Hematopoietic multipotent progenitor cell treated with erythropoietin and hydrocortisone succinate and interleukin-3 and kit ligand, for 8 days (in vitro differentiated cells): ENCODE measurements around the gene CDS2.
"Not testable (repeated sequence)": the region's sequence is repeated elsewhere in the genome, so short reads cannot be mapped to it uniquely, and the experiment has no call there.

ENCODE experiments used
- DNase-seq: peaks from one replicate; pipeline ENCODE4 v3.0.0-alpha.2; 2015

CDS2 gene

DNA sequence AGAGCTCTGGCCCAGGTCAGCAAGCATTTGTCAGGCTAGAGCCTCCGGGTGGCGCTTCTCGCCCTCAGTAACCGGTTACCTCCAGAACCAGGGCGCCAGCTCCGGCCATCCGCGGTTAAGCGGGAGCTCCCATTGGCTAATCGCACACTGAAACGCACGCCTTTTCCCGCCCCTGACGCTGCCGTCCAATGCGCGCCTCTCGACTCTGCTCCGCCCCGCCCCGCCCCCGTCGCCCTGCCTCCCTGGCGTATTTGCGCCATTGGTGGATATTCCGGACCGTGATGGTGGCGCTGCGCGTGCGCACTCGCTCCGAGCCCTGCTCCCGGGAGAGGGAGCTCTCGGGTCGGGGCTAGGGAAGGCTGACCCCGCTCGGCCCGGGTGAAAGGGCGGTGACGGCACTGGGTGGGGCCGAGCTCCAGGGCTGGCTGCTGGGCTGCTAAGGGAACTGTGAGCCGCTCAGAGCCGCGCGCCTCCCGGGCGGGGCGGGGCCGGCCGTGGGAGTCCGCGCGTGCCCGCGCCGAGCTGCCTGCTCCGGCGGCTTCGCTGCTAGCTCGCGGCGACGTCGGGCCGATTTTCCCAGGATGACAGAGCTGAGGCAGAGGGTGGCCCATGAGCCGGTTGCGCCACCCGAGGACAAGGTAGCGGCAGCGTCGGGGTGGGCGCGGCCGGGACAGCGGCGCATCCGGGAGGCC is at the start of gene CDS2:
Gene CDS2, plus strand, starts transcription at position 497 of the 692 bp plus-strand sequence. Its CDS starts 85 bp downstream, at position 582.
- DNase-seq = peak; percentile 98

DNA sequence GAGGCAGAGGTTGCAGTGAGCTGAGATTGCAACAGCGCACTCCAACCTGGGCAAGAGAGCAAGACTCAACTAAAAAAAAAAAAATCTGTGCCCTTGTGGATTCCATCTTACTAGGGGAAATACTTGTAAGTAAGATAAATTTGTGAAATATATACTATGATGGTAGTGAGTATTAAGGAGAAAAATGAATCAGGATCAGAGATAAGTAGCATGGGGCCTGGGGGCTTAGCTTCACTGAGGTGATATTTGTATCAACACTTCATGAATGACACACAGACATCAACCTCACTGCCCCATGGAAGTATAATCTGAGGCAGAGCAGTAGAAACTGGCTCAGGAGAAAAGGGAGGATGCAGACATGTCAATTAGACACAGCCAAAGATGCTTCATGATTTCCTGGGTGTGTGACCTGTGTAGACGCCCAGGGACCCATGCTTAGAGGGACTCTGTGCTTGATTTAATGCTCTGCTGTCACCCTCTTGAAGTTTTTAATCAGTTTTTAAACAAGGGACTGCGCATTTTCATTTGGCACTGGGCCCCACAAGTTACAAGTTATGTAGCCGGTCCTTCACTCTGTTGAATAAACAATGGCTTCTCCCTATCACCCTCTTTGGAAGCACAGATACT is 48.9 kb upstream of the CDS2 start:
- no peak for DNase-seq

DNA sequence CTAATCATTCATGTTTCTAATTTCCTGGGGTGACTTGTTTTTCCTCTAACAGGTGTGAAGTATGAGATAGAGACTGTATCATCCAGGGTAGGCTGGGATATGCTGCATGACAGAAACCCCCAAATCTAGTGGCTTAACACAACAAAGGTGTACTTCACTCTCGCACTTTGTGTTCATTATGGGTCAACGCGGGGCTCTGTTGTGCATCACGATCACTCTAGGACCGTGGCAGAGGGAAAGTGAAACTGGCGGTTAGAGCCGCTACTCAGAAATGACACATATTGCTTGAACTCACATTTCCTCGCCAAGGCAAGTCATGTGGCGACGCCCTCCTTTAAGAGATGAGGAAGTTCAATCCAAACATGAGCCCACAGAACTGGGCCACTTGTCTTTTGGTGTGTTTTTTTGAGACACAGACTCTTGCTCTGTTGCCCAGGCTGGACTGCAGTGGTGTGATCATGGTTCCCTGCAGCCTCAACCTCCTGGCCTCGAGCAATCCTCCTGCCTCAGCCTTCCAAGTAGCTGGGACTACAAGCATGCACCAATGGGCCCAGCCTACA is 48.3 kb upstream of the CDS2 start:
- peak; percentile 89 for DNase-seq

DNA sequence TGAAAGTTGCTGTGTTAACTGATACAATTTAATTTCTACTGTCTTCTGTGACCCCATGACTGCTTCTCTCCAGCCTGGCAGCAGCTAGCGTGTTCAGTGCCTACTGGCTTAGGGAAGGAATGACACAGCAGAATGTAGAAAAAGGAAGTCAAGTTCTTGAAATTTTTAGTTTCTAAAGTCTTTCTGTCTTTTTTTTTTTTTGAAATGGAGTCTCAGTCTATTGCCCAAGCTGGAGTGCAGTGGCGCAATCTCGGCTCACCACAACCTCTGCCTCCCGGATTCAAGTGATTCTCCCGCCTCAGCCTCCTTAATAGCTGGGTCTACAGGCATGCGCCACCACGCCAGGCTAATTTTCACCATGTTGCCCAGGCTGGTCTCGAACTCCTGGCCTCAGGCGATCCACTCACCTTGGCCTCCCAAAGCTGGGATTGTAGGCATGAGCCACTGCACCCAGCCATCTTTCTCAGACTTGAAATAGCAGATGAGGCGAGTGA is 46.4 kb upstream of the CDS2 start:
- DNase-seq = peak; percentile 64

DNA sequence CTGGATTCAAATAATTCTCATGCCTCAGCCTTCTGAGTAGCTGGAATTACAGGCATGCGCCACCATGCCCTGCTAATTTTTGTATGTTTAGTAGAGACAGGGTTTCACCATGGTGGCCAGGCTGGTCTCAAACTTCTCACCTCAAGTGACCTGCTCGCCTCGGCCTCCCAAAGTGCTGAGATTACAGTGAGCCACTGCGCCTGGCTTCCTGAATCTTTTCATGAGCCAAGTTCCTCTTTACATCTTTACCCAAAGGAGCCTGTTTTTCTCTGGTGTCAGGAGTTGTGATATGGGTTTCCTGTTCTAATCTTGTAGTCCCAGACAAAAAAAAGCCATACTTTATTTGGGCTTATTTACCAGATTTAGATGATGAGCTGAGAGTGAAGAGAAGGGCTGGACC is 41.4 kb upstream of the CDS2 start:
- DNase-seq = no peak

DNA sequence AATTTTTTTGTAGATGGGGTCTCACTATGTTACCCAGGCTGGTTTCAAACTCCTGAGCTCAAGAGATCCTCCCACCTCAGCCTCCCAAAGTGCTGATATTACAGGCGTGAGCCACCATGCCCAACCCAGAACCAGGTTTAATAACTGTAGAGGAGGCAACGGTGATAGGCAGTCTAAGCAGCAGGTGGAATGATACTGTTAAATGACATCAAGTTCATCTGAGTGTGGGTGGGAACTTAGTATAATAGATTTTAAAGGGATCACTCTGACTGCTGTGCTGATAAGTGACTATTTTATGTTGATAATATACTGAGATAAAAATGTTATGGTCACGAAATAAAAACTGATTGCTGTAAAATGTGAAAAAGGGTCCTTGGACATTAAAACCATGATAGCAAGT is 38.1 kb upstream of the CDS2 start:
- no peak for DNase-seq

DNA sequence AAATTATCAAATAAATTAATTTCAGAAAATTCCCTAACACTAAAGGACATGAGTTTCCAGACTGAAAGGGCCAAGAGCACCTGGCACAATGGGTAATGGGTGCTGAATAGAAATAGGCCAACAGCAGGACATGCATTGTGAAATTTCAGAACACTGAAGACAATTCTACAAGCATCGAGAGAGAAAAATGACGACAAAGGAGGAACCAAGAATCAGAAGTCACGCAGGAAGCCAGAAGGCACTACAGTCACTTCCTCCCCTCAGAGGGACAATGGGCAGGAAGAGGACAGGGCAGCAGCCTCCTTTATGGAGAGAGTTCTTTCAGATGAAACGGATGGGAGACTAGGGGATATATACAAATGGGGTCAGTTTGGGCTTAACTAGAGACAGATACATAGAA is 36.6 kb upstream of the CDS2 start:
- DNase-seq = peak; percentile 17

DNA sequence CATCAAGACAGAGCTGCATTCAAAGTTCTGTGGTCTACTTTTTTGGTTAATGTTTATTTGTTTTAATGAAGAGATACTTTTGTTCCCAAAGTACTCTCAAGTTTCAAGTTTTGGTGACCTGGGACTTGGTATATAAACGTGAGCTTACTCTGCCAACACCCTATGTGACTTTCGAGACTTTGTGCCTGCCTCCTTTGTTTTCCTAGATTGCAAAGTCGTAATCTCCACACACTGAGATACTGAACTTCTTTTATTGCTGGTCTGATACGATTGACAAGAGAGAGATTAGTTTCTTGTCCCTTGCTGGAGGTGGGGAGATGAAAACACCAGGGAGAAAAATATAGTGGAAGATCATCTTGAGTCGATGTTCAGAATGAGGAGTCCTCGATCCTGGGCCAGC is 34.9 kb upstream of the CDS2 start:
- no peak for DNase-seq

DNA sequence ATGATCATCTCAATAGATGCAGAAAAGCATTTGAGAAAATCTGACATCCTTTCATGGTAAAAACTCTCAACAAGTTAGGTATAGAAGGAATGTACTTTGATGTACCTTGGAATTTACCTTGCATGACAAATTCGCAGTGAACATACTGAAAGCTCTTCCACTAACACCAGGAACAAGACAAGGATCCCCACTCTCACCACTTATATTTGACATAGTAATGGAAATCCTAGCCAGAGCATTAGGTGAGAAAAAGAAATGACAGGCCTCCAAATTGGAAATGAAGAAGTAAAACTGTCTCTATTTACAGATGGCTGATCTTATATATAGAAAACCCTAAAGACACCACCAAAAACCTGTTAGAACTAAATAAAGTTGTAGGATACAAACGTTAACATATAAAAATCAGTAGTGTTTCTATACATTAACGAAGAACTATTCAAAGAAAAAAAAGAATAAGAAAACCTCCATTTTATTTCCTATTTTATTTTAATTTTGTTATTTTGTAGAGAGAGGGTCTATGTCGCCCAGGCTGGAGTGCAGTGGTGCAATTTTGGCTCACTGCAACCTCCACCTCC is 34.0 kb upstream of the CDS2 start:
- DNase-seq = no peak

DNA sequence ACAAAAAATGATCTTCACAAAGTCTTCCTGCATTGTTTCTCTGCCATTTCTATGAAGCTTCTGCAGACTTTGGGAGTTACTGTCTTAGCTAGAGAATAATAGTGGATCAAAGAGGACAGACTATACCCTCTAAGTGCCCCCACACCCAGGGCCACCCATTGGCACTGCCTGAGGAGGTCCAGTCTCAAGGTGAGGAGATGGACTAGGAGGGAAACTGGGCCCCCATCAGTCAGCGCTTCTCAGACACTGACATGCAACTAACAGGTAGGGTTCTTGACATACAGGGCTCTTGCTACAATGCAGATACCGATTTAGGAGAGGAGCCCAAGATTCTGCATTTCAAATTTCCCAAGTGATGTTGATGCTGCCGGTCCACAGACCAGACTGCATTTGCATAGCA is 31.4 kb upstream of the CDS2 start:
- DNase-seq = no peak

DNA sequence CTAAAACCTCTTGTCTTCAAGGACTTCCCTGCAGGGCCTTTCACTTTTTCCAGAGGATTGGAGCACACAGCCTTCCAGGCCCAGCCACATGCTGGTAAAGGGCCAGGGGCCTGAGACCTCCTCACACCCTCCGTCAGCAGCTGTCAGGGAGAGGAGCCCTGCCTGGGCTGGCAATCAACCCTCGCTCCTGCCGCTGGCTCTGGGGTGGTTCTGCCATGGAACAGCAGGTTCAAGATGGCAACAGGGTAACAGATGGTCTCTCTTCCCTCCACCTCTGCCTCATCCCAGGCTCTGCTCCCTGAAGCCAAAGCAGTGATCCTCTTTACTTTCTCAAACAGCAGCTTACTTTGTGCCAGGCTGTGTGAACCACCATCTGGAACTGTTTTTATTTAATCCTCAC is 30.9 kb upstream of the CDS2 start:
- DNase-seq = no peak

DNA sequence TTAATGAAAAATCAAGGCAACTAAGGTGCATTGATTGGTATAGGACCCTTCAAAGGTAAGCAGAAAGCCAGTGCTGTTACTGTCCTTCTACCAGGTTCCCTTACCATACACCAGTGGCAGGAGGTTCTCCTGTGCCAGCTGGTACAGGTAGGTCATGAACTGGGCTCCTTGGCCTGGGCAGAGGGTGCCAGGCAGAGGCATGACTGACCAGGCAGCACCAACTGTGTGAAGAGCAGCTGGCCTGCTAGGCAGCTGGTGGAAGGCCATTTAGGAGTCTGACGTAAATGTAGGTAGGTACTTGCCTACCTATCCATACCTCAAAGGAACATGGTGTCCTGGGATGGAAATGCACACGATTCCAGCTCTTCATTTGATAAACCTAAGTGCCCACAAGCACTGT is 30.3 kb upstream of the CDS2 start:
- DNase-seq = no peak

DNA sequence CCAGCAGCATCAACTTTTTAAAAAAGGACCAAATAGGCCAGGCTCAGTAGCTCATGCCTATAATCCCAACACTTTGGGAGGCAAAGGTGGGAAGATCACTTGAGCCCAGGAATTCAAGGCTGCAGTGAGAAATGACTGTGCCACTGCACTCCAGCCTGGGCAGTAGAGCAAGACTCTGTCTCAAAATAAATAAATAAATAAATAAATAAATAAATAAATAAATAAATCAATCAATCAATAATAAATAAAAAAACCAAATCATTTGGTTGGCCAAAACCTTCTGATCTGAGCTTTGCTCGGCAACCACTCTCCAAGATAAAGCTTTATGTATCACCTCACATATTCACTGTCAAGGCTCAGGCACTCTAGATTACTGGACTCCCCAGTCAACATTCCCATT is 27.8 kb upstream of the CDS2 start:
- DNase-seq = not testable (repeated sequence)

DNA sequence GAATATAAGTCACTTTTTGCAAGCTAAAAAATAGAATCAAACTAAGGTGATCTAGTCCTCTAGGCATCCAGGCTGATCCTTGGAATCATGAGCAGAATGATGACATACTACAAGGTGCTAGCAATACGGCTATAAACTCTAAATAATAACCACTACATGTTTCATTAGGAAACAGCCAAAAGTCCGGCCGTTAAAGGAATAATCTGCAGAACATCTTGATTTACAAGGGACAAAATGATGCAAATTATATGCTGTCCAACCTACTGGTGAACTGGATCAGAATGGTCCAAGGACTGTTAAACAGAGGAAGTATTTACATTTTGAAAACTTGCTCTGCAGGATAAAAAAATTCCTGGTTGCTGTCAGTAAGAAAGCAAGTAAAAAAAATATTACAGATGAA is 26.9 kb upstream of the CDS2 start:
- DNase-seq = not testable (repeated sequence)

DNA sequence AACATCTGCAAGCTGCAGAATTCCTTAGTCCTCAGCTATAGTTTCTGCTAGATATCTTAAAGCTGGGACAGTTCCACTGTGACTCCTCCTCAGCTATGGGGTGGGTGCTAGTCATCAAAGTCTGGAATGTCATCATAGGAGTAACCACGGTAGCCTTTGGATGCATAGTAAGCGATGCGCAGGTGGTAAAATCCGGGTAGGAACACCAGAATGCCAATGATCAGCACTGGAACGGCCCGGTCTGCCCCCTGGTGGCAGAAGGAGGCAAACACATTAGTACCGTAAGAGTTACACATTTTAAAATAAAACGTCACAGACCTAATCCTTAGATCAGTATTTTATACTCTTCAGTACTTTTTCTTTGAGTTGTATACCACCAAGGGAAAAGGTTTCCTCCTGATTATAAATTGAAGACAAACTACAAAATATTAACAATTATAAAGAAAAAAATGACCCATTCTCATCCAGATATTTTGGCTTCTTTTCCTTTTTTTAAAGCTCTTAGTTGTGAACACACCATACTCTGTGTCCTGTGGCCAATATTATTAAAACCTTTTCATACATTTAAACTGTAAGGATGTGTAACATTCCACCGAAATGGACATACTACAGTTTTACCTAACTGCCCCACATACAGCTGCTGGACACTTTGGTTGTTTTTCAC is 26.0 kb upstream of the CDS2 start:
- peak; percentile 67 for DNase-seq

DNA sequence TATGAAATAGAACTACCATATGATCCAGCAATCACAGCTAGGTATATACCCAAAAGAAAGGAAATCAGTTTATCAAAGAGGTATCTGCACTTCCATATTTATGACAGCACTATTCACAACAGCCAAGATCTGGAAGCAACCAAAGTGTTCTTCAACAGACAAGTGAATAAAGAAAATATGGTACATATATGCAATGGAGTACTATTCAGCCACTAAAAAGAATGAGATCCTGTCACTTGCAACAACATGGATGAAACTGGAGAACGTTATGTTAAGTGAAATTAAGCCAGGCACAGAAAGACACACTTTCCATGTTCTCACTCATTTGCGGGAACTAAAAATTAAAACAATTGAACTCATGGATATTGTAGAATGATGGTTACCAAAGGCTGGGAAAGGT is 22.3 kb upstream of the CDS2 start:
- no peak for DNase-seq

DNA sequence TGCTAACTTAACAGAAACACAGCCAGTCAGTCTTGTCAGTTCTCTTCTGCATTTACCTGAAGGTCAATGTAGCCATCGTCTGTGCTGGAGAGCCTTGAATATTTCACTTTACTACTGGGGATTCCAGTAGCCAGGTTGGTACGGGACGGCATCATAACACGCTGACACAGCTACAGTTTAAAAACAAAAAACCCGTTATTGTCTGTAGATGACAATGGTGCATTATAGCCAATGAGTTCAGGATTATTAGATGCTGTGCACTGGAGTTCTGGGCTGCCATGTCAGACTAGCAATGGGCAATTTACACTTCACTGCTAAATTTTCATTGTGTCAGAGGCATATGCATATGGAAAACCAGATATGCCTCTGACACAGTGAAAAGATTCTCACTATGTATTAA is 17.5 kb upstream of the CDS2 start:
- no peak for DNase-seq

DNA sequence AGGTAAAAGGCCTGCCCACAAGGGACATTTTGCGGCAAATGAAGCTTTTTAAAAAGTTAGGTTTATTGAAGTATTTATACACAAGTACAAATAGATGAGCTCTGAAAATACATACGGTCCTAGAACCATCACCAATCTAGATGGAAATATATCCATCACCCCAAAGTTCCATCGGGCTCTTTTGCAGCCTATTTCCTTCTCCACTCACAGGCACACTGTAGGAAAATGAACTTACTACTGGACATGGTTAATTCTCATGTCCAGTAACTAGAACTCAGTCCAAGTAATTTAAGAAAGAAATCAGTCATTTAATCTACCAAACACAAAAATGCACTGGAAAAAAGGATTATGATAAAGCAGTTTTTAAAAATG is 13.2 kb upstream of the CDS2 start:
- no peak for DNase-seq

DNA sequence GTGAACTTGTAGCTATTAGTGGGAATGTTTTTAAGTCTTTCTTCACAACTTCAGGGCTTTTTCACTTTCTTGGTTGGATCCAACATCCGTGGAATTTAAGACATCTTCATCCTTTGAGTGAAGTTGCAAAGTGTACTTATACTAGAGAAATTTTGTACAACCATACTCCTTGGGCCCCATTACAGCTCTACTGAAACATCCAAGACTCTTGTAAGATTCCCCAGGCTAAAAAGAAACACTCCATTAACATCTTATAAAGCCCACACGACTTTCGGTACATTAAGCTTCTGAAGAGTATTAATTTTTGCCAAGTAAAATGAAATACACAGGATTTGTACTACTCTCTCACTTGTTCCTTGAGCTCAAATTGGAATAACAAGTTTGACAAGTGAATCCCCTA is 12.4 kb upstream of the CDS2 start:
- DNase-seq = no peak

DNA sequence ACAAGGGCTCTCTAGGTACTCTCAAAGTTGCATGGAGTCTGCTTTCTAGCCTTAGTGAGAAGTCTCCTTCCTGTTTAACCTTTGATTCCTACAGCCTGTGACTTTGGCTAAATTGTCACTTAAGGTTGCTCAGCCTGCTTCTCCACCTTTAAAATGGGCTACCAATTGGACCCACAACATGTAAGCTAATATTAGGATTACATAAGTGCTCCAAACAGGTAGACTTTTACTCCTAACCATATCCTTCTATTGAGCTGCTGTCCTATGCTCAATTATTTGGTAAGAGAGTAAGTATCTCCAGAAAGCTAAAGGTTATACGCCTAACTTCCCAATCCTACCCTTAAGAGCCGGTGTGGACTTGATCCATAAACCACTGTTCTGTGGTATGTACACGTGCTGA is 9.9 kb upstream of the CDS2 start:
- DNase-seq = no peak

DNA sequence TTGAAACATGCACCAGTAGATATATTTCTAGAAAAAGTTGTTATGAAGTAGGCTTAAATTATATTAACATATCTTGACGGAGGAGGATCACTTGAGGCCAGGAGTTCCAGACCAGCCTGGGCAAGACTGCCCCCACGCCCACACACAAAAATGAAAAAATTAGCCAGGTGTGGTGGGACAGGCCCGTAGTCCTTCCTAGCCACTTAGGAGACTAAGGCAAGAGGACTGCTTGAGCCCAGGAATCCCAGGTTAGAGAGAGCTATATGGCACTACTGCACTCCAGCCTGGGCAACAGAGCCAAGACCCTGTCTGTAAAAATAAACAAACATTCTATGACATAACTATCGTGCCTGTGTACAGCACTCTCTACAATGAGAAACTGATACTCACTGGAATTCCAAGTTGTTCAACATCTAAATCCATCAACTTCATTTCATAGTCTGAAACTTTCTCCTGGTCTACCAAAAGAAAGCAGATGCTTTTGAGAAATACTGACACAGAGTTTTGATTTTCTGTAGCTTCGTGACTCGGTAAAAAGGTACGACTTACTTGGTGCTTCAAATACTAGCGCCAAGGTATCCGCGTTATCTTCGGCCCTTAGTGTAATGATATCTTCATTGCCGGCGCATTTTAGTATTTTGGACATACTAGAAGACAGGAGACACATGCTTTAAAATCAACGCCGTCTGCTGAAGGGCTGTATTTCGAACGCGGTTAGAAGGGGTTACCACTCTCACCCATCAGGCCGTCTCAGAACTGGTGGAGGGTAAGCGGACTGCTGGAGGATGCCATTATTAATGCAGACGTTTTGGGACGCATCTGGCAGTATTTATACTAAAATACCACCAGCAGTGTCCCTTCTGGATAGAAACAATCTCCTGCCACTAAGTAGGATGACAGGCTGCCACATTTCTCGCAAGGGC is 8.3 kb upstream of the CDS2 start:
- peak; percentile 26 for DNase-seq

DNA sequence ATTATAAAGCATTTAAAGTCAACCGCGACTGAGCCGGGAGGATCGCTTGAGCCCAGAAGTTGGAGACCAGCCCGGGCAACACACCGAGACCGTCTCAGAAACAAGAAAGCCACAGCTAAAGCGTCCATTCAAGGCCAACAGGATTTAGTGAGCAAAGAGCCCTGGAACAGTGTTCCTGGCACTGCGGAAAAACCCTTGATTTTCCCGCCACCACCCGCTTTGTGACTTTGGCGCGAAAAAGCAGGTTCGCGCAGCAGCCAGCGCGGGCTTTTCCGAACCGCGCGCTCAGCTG is 7.7 kb upstream of the CDS2 start:
- DNase-seq = no peak
